GM12878 (cell line): ENCODE data around the gene RSRC1. TPM values are rescaled to one million over a fixed set of nuclear protein-coding genes. Genes with fewer than 3 reads are reported as not detected.

Experiments used
- ATAC-seq: fragments of 200-7000 bp; cut with Tn5 transposase; 3 replicates; pipeline ENCODE4 v1.9.1; 2020; ENCODE audit warnings: mild to moderate bottlenecking, moderate library complexity
- BruUV-seq: library from RNA; stranded (reverse); fragments of 400-500 nt; replicated peaks from 2 replicates; lab custom pipeline; 2021; lab: Mats Ljungman, UMichigan
- CTCF ChIA-PET: fragments of 300-600 bp; sonication (Branson Sonifier 250); formaldehyde crosslinking; extraction: SDS; loops from one replicate; lab custom pipeline; 2021; ENCODE audit warnings: inconsistent platforms; lab: Yijun Ruan, JAX
- POLR2A ChIA-PET: fragments of 350-600 bp; formaldehyde crosslinking; extraction: SDS; loops from one replicate; lab custom pipeline; 2021; ENCODE audit warnings: inconsistent platforms; lab: Charles Lee
- RAD21 ChIA-PET: fragments of 300-600 bp; sonication (Branson Sonifier 250); formaldehyde crosslinking; loops from one replicate; lab custom pipeline; 2023; ENCODE audit warnings: antibody characterized with exemption; ENCODE audit not compliant: unreplicated experiment; lab: Charles Lee
- SMC1A ChIA-PET: fragments of 300-600 bp; sonication (Branson Sonifier 250); formaldehyde crosslinking; loops from one replicate; lab custom pipeline; 2023; ENCODE audit not compliant: unreplicated experiment, uncharacterized antibody; lab: Charles Lee
- DNase-seq: peaks from one replicate; pipeline ENCODE4 v3.0.0-alpha.2; 2011; ENCODE audit warnings: low read depth, low spot score
- FAIRE-seq: peaks from 3 replicates; lab custom pipeline; 2011; peaks lifted over from hg19 to GRCh38; lab: Jason Lieb, UNC
- H2AFZ ChIP-seq: 2 replicates; pipeline ENCODE4 v1.6.0; 2011; ENCODE audit warnings: low read depth, low read length, control low read depth; ENCODE audit not compliant: control insufficient read depth
- H3K27ac ChIP-seq: 2 replicates; pipeline ENCODE4 v1.5.1; 2011; ENCODE audit warnings: control low read depth; ENCODE audit not compliant: control insufficient read depth, insufficient read depth
- H3K27me3 ChIP-seq, 2 experiments: replicated peaks in 1 of 2; 2 replicates each; pipeline versions ENCODE4 v1.6.0 to v1.6.1; 2011; ENCODE audit warnings: low read length in 1 of 2; ENCODE audit not compliant: control insufficient read depth in 2 of 2, insufficient read depth in 2 of 2
- H3K36me3 ChIP-seq, 2 experiments: 2 replicates each; pipeline ENCODE4 v1.5.1; 2011; ENCODE audit warnings: low read length in 1 of 2; ENCODE audit not compliant: control insufficient read depth in 2 of 2, insufficient read depth in 2 of 2
- H3K4me1 ChIP-seq: 2 replicates; pipeline ENCODE4 v1.6.1; 2011; ENCODE audit warnings: mild to moderate bottlenecking, low read length, moderate library complexity, mixed read lengths; ENCODE audit not compliant: control insufficient read depth, insufficient read depth
- H3K4me2 ChIP-seq: 2 replicates; pipeline ENCODE4 v1.6.0; 2011; ENCODE audit warnings: control low read depth; ENCODE audit not compliant: control insufficient read depth, insufficient read depth
- H3K4me3 ChIP-seq: fragments of 200-600 bp; sonication (generic); 2 replicates; pipeline ENCODE4 v1.5.1; 2016
- H3K79me2 ChIP-seq: 2 replicates; pipeline ENCODE4 v1.6.0; 2011; ENCODE audit warnings: low read length; ENCODE audit not compliant: control insufficient read depth, insufficient read depth
- H3K9ac ChIP-seq: 2 replicates; pipeline ENCODE4 v1.8.0; 2011; ENCODE audit warnings: low read length, control low read depth, mixed read lengths; ENCODE audit not compliant: control insufficient read depth, insufficient read depth
- H3K9me3 ChIP-seq: replicated peaks from 3 replicates; pipeline ENCODE4 v1.5.1; 2011; ENCODE audit warnings: mild to moderate bottlenecking, low read length; ENCODE audit not compliant: control insufficient read depth, insufficient read depth
- H4K20me1 ChIP-seq: 2 replicates; pipeline ENCODE4 v1.6.0; 2011; ENCODE audit not compliant: control insufficient read depth, insufficient read depth
- ATF7 ChIP-seq: fragments of 450-650 bp; IDR thresholded peaks from 2 replicates; pipeline ENCODE4 v1.6.1; 2016; ENCODE audit warnings: low read depth, mild to moderate bottlenecking
- BACH1 ChIP-seq: fragments of 450-650 bp; IDR thresholded peaks from 2 replicates; pipeline ENCODE4 v1.6.1; 2017; ENCODE audit warnings: mild to moderate bottlenecking, borderline replicate concordance
- BHLHE40 ChIP-seq, 2 experiments: fragments of 450-650 bp in 1 of 2; IDR thresholded peaks; 2 replicates each; pipeline ENCODE4 v1.6.1; 2011 to 2017; ENCODE audit warnings: low read depth in 2 of 2, borderline replicate concordance in 1 of 2, improper control_type of control experiment in 1 of 2, low read length in 1 of 2, mild to moderate bottlenecking in 1 of 2
- CREM ChIP-seq: IDR thresholded peaks from 2 replicates; pipeline ENCODE4 v1.6.1; 2014; ENCODE audit warnings: antibody characterized with exemption, low read depth
- FOXM1 ChIP-seq: IDR thresholded peaks from 2 replicates; pipeline ENCODE4 v1.6.1; 2012; ENCODE audit warnings: low read depth, mild to moderate bottlenecking, inconsistent platforms, low read length, moderate library complexity
- HDGF ChIP-seq: fragments of 450-650 bp; IDR thresholded peaks from 2 replicates; pipeline ENCODE4 v1.6.1; 2016; ENCODE audit warnings: antibody characterized with exemption
- IKZF1 ChIP-seq: fragments of 450-650 bp; conservative IDR thresholded peaks from 2 replicates; pipeline ENCODE4 v1.6.1; 2017; ENCODE audit warnings: antibody characterized with exemption, mild to moderate bottlenecking
- KLF5 ChIP-seq: fragments of 450-650 bp; IDR thresholded peaks from 2 replicates; pipeline ENCODE4 v1.6.1; 2014; ENCODE audit warnings: mild to moderate bottlenecking; ENCODE audit not compliant: partially characterized antibody
- MXI1 ChIP-seq: fragments of 150-350 bp; IDR thresholded peaks from 2 replicates; pipeline ENCODE4 v1.6.1; 2011; ENCODE audit warnings: low read depth, mild to moderate bottlenecking, inconsistent platforms, low read length, improper control_type of control experiment
- POLR2A ChIP-seq: IDR thresholded peaks from 2 replicates; pipeline ENCODE4 v1.6.1; 2011; ENCODE audit warnings: low read depth, mild to moderate bottlenecking, low read length
- RAD51 ChIP-seq: fragments of 450-650 bp; IDR thresholded peaks from 2 replicates; pipeline ENCODE4 v1.6.1; 2016; ENCODE audit warnings: moderate library complexity, mild to moderate bottlenecking, inconsistent platforms
- RFX5 ChIP-seq: IDR thresholded peaks from 2 replicates; pipeline ENCODE4 v1.6.1; 2011; ENCODE audit warnings: low read depth, low read length, improper control_type of control experiment
- SP1 ChIP-seq: IDR thresholded peaks from one replicate; pipeline ENCODE4 v1.6.1; 2011; ENCODE audit warnings: low read depth, low read length
- TAF1 ChIP-seq: IDR thresholded peaks from 2 replicates; pipeline ENCODE4 v1.6.1; 2011; ENCODE audit warnings: mild to moderate bottlenecking, low read depth, low read length, borderline replicate concordance
- USF1 ChIP-seq: IDR thresholded peaks from 2 replicates; pipeline ENCODE4 v1.6.1; 2011; ENCODE audit warnings: borderline replicate concordance, low read depth, mild to moderate bottlenecking, moderate library complexity, mixed read lengths, low read length; ENCODE audit not compliant: insufficient read depth; ENCODE audit errors: extremely low read length
- YY1 ChIP-seq: IDR thresholded peaks from 2 replicates; pipeline ENCODE4 v1.6.1; 2011; ENCODE audit warnings: low read depth, mild to moderate bottlenecking, low read length
- ZNF687 ChIP-seq: fragments of 450-650 bp; IDR thresholded peaks from 2 replicates; pipeline ENCODE4 v1.6.1; 2017; ENCODE audit warnings: mild to moderate bottlenecking, moderate library complexity
- WGBS: methylation state at CpG from one replicate; pipeline ENCODE4 v1.1.6; 2016; ENCODE audit warnings: low lambda C conversion rate; ENCODE audit not compliant: insufficient replicate concordance, insufficient coverage; ENCODE audit errors: missing lambda C conversion rate; 5-methylcytosine and 5-hydroxymethylcytosine counted together
- in situ Hi-C: fragments of 300-500 bp; cut with MboI; formaldehyde crosslinking; loops from 9 replicates; pipeline ENCODE4 v1.14.3; 2018; ENCODE audit warnings: mixed read lengths
- intact Hi-C: fragments of 100-400 bp; cut with micrococcal nuclease; formaldehyde crosslinking; loops from one replicate; pipeline ENCODE4 v1.14.2; 2022; ENCODE audit not compliant: unreplicated experiment
- polyA plus RNA-seq, 11 experiments: library from polyadenylated mRNA; depleted of rRNA in 4 of 11; unstranded in 6 of 11; stranded (reverse) in 5 of 11; fragments of >200 nt; fragmentation: Nextera tagmentation in 4 of 11; fragmentation: Illumina TruSeq in 1 of 11; extraction: Ambion mirVana in 4 of 11; extraction: Trizol in 1 of 11; gene quantifications; 1 replicate in 1 of 11; 2 replicates in 10 of 11; pipeline versions ENCODE4 v1.2.1 to v1.2.3, GENCODE V29; 2011 to 2016; ENCODE audit warnings: inconsistent platforms in 2 of 11, missing spikeins in 2 of 11, low read depth in 1 of 11
- total RNA-seq, 4 experiments: library from RNA; depleted of rRNA in 3 of 4; stranded (reverse); fragments of >200 nt in 3 of 4; fragmentation: Illumina TruSeq in 1 of 4; extraction: Trizol in 1 of 4; gene quantifications; 2 replicates each; pipeline versions ENCODE4 v1.2.1 to v1.2.3, GENCODE V29; 2013 to 2021
- TF ChIP-seq, protein P1 (sequence below): IDR thresholded peaks from 2 replicates; pipeline ENCODE4 v1.6.1; 2011; ENCODE audit warnings: mild to moderate bottlenecking, low read depth, low read length, moderate library complexity; ENCODE audit not compliant: insufficient replicate concordance

Gene RSRC1
- total and polyA plus RNA-seq, 10 of the 15 experiments (the other 5 are each of a cell fraction or from before 2014, with no cell fraction given), result 16.4 to 85.9 (median 42.0) TPM

- no peak within 1 kb of the TSS for H3K9ac ChIP-seq
- intact Hi-C loops, result no loop called here
- H3K79me2 ChIP-seq, result no peaks in the 10 kb centered on the region
- no peaks in the 10 kb centered on the region for H4K20me1 ChIP-seq
- no peaks in the 10 kb centered on the region for H3K9me3 ChIP-seq
- peak within 1 kb of the TSS; percentile 62; the same call in 1 of the 2 replicates for H3K4me3 ChIP-seq
- CTCF ChIA-PET, result interaction anchor here (0.6 to 2.1 kb wide), 6 partner anchors 17 to 220 kb away, joined by 3 to 13 read pairs (median 4); partner anchors contain the start of gene GFM1
- peak within 1 kb of the TSS; percentile 90 for H2AFZ ChIP-seq
- in situ Hi-C loops, result no loop called here
- 0 out of 4 replicates have a peak, but pooled peaks cover 0 to 2% of the 10 kb centered on the region in 2 experiments for H3K27me3 ChIP-seq
- H3K36me3 ChIP-seq, result no peaks in the 10 kb centered on the region
- no peak within 1 kb of the TSS for H3K27ac ChIP-seq
- SMC1A ChIA-PET, result interaction anchor here (0.7 to 3.0 kb wide), 7 partner anchors 9 to 866 kb away, joined by 3 to 10 read pairs (median 3); partner anchors contain the start of gene GFM1
- H3K4me2 ChIP-seq, result peak within 1 kb of the TSS; percentile 79
- DNase-seq (peak; percentile 42), ATAC-seq (peak; percentile 99), FAIRE-seq (peak; percentile 92)
- 16% methylated on average over 49 of the region's 51 CpGs for WGBS
- POLR2A ChIA-PET, result interaction anchor here (1.1 kb wide), 1 partner anchor 74 kb away, joined by 4 read pairs; the partner anchor contains the start of gene GFM1
- BruUV-seq, result no TSS peak
- RAD21 ChIA-PET, result no interaction called here
- H3K4me1 ChIP-seq, result no peaks in the 10 kb centered on the region
- TF ChIP-seq BACH1 (no peak), FOXM1 (no peak), YY1 (0 out of 2 replicates have a peak, but pooled peaks have one; percentile 17), ATF7 (peak; percentile 92), RAD51 (no peak), MXI1 (peak; percentile 56; the same call in 1 of the 2 replicates), BHLHE40 (IDR thresholded peaks at IDR 0.05; ENCODE audit: borderline replicate concordance in 1 of 2, low read depth in 2 of 2, low read length in 1 of 2) (peak in 1 of 2 experiments; percentile 49; a peak in 2 of 4 replicates), IKZF1 (0 out of 2 replicates have a peak, but pooled peaks have one; percentile 33), KLF5 (no peak), ZNF687 (peak; percentile 55), CREM (peak; percentile 78), HDGF (0 out of 2 replicates have a peak, but pooled peaks have one; percentile 29), USF1 (peak; percentile 67), SP1 (peak; percentile 58), POLR2A (0 out of 2 replicates have a peak, but pooled peaks have one; percentile 29), TAF1 (no peak), RFX5 (peak; percentile 74; the same call in 1 of the 2 replicates)
- TF ChIP-seq, protein P1, sequence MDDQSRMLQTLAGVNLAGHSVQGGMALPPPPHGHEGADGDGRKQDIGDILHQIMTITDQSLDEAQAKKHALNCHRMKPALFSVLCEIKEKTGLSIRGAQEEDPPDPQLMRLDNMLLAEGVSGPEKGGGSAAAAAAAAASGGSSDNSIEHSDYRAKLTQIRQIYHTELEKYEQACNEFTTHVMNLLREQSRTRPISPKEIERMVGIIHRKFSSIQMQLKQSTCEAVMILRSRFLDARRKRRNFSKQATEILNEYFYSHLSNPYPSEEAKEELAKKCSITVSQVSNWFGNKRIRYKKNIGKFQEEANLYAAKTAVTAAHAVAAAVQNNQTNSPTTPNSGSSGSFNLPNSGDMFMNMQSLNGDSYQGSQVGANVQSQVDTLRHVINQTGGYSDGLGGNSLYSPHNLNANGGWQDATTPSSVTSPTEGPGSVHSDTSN, result no peak
These were observed 461.3 kb downstream of the RSRC1 start, which contains the start of gene MLF1 for GRCh38 chr3:158570999-158571702. TSS of gene MLF1 (plus strand) at chr3:158571194. CDS start at chr3:158571301, 107 bp downstream.
